Lung (tissue), 12 donors: ENCODE measurements around the gene AKNAD1. TPM values are rescaled to one million over a fixed set of nuclear protein-coding genes. Genes with fewer than 3 reads are reported as not detected.
A peak's percentile ranks its signal among the peaks of the same experiment; 100 is the strongest.

Experiments used
- ATAC-seq: fragments of 200-7000 bp; cut with Tn5 transposase; one replicate; pipeline ENCODE4 v1.9.1; 2020; ENCODE audit warnings: moderate number of reproducible peaks; ENCODE audit not compliant: insufficient read depth, low FRiP score
- DNase-seq, 3 donors: peaks; one replicate each; pipeline ENCODE4 v3.0.0-alpha.2; 2013 to 2017
- H3K27ac ChIP-seq, 2 donors: one replicate each; pipeline ENCODE4 v1.5.1; 2013; ENCODE audit warnings: mild to moderate bottlenecking in 2 of 2, moderate library complexity in 2 of 2, control low read depth in 1 of 2, inconsistent platforms in 1 of 2, low read depth in 1 of 2, low read length in 1 of 2
- H3K27me3 ChIP-seq, 3 donors: one replicate each; pipeline ENCODE4 v1.5.1; 2013; ENCODE audit warnings: low read length in 2 of 3; ENCODE audit not compliant: control insufficient read depth in 3 of 3, insufficient read depth in 3 of 3
- H3K36me3 ChIP-seq, 4 donors: one replicate each; pipeline ENCODE4 v1.5.1; 2013; ENCODE audit warnings: low read length in 4 of 4, mild to moderate bottlenecking in 1 of 4, moderate library complexity in 1 of 4; ENCODE audit not compliant: control insufficient read depth in 4 of 4, insufficient read depth in 4 of 4
- H3K4me1 ChIP-seq, 5 donors: one replicate each; pipeline ENCODE4 v1.5.1; 2013; ENCODE audit warnings: low read length in 5 of 5, mild to moderate bottlenecking in 2 of 5, moderate library complexity in 1 of 5; ENCODE audit not compliant: control insufficient read depth in 5 of 5, insufficient read depth in 5 of 5
- H3K4me3 ChIP-seq: one replicate; pipeline ENCODE4 v1.5.1; 2013; ENCODE audit warnings: mild to moderate bottlenecking, control low read depth, moderate library complexity
- H3K9ac ChIP-seq, 2 donors: one replicate each; pipeline ENCODE4 v1.5.1; 2013; ENCODE audit warnings: low read length in 2 of 2, control low read depth in 1 of 2; ENCODE audit not compliant: insufficient read depth in 1 of 2
- H3K9me3 ChIP-seq, 4 donors: one replicate each; pipeline ENCODE4 v1.5.1; 2013; ENCODE audit warnings: low read length in 3 of 4, mild to moderate bottlenecking in 1 of 4, moderate library complexity in 1 of 4; ENCODE audit not compliant: control insufficient read depth in 4 of 4, insufficient read depth in 3 of 4
- CTCF ChIP-seq: IDR thresholded peaks from 2 replicates; pipeline ENCODE4 v1.5.1; 2012; ENCODE audit warnings: mild to moderate bottlenecking; ENCODE audit errors: control extremely low read depth, extremely low read depth
- WGBS, 2 donors: extraction: QIAGEN DNeasy Blood & Tissue Kit; methylation state at CpG; one replicate each; pipeline ENCODE4 v1.1.7; 2013; 5-methylcytosine and 5-hydroxymethylcytosine counted together
- polyA plus RNA-seq, 2 donors: library from polyadenylated mRNA; stranded (reverse); fragments of 200-250 nt; gene quantifications; one replicate each; pipeline ENCODE4 v1.2.1, GENCODE V29; 2013
- total RNA-seq, 2 donors: library from RNA; depleted of rRNA in 1 of 2; stranded (reverse); fragments of >200 nt in 1 of 2; gene quantifications; one replicate each; pipeline ENCODE4 v1.2.1, GENCODE V29; 2014 to 2021
- donor health status: control.
- donor health status: control.
- donor health status: Bipolar disorder and iron deficiency.
- donor health status: healthy.
- donor health status: DM: yes; HTN: yes; CAD: no.

AKNAD1 gene
- total and polyA plus RNA-seq, 4 donors, result 0.02 to 0.31 (median 0.22) TPM; not detected in 1

GRCh38 chr1:108815566-108815965 lies 41.3 kb downstream of the AKNAD1 start:
- Histone ChIP-seq H3K4me1 (peaks cover 0 to 38% (median 16%) of the 10 kb centered on the region in 5 donors), H3K9me3 (no peaks in the 10 kb centered on the region), H3K9ac (no peak overlapping the region), H3K27me3 (no peaks in the 10 kb centered on the region), H3K27ac (no peak overlapping the region), H3K36me3 (peaks cover 0 to 3% (median 0%) of the 10 kb centered on the region in 4 donors), H3K4me3 (no peak overlapping the region)
- DNase-seq, result peak in 2 of 3 donors; percentile 16 to 31
- TF ChIP-seq CTCF, result no peak
- ATAC-seq, result no peak

GRCh38 chr1:108814343-108815125 lies 42.4 kb downstream of the AKNAD1 start:
- no peaks in the 10 kb centered on the region for H3K27me3 ChIP-seq
- DNase-seq (peak; percentile 84 to 96 (median 95)), ATAC-seq (no peak)
- WGBS, 2 donors, result 82 to 86% methylated on average over 4 of the region's 4 CpGs
- TF ChIP-seq CTCF, result no peak
- no peak overlapping the region for H3K4me3 ChIP-seq
- peaks cover 0 to 38% (median 16%) of the 10 kb centered on the region in 5 donors for H3K4me1 ChIP-seq
- H3K27ac ChIP-seq, result no peak overlapping the region
- no peak overlapping the region for H3K9ac ChIP-seq
- peaks cover 0 to 4% (median 3%) of the 10 kb centered on the region in 4 donors for H3K36me3 ChIP-seq
- H3K9me3 ChIP-seq, result no peaks in the 10 kb centered on the region

- no peak for TF ChIP-seq CTCF
- no peak overlapping the region for H3K27ac ChIP-seq
- H3K36me3 ChIP-seq, result peaks cover 2 to 7% (median 4%) of the 10 kb centered on the region in 4 donors
- DNase-seq, result no peak
- no peak overlapping the region for H3K9ac ChIP-seq
- 92 to 94% methylated on average over 2 of the region's 2 CpGs for WGBS, 2 donors
- no peaks in the 10 kb centered on the region for H3K9me3 ChIP-seq
- no peak for ATAC-seq
- H3K4me3 ChIP-seq, result no peak overlapping the region
- peaks cover 0 to 38% (median 16%) of the 10 kb centered on the region in 5 donors for H3K4me1 ChIP-seq
- H3K27me3 ChIP-seq, result no peaks in the 10 kb centered on the region
Measured at GRCh38 chr1:108813326-108813725, 43.6 kb downstream of the AKNAD1 start.
